GM12878 (cell line): Measurements from ENCODE around the gene ZBTB44. TPM values are rescaled to one million over a fixed set of nuclear protein-coding genes. Genes with fewer than 3 reads are reported as not detected.

Experiments
- ATF3 ChIP-seq: IDR thresholded peaks from 2 replicates; pipeline ENCODE4 v1.6.1; 2011; ENCODE audit warnings: low read depth, mild to moderate bottlenecking, low read length, moderate library complexity, borderline replicate concordance; ENCODE audit errors: extremely low read depth
- CEBPB ChIP-seq, 2 experiments: fragments of 150-350 bp in 1 of 2; IDR thresholded peaks; 2 replicates each; pipeline ENCODE4 v1.6.1; 2012 to 2014; ENCODE audit warnings: low read depth in 2 of 2, low read length in 2 of 2, borderline replicate concordance in 1 of 2, inconsistent platforms in 1 of 2
- FOXK2 ChIP-seq: fragments of 450-650 bp; IDR thresholded peaks from 2 replicates; pipeline ENCODE4 v1.6.1; 2017; ENCODE audit warnings: mild to moderate bottlenecking, moderate library complexity
- FOXM1 ChIP-seq: IDR thresholded peaks from 2 replicates; pipeline ENCODE4 v1.6.1; 2012; ENCODE audit warnings: low read depth, mild to moderate bottlenecking, inconsistent platforms, low read length, moderate library complexity
- HDAC6 ChIP-seq: fragments of 200-600 bp; sonication (generic); IDR thresholded peaks from one replicate; pipeline ENCODE4 v1.8.0; 2017; ENCODE audit warnings: antibody characterized with exemption; ENCODE audit not compliant: unreplicated experiment
- HSF1 ChIP-seq: fragments of 150-350 bp; IDR thresholded peaks from 2 replicates; pipeline ENCODE4 v1.6.1; 2014; ENCODE audit warnings: mild to moderate bottlenecking, low read depth, low read length
- JUNB ChIP-seq: IDR thresholded peaks from 2 replicates; pipeline ENCODE4 v1.6.1; 2016; ENCODE audit warnings: antibody characterized with exemption, mild to moderate bottlenecking
- MTA2 ChIP-seq: fragments of 450-650 bp; IDR thresholded peaks from 2 replicates; pipeline ENCODE4 v1.6.1; 2016; ENCODE audit warnings: low read depth, mild to moderate bottlenecking, moderate library complexity
- MYB ChIP-seq: fragments of 150-350 bp; IDR thresholded peaks from 2 replicates; pipeline ENCODE4 v1.6.1; 2014; ENCODE audit warnings: mild to moderate bottlenecking, low read depth, low read length, borderline replicate concordance
- NRF1 ChIP-seq: conservative IDR thresholded peaks from 2 replicates; pipeline ENCODE4 v1.6.1; 2011; ENCODE audit warnings: mild to moderate bottlenecking, low read depth, low read length, improper control_type of control experiment
- RAD21 ChIP-seq: IDR thresholded peaks from 2 replicates; pipeline ENCODE4 v1.6.1; 2011; ENCODE audit warnings: mild to moderate bottlenecking, low read depth, low read length, moderate library complexity; ENCODE audit not compliant: insufficient read depth
- SPI1 ChIP-seq: IDR thresholded peaks from 2 replicates; pipeline ENCODE4 v1.6.1; 2011; ENCODE audit warnings: low read depth, mild to moderate bottlenecking, low read length, moderate library complexity, borderline replicate concordance; ENCODE audit not compliant: insufficient read depth
- ZNF384 ChIP-seq: IDR thresholded peaks from 2 replicates; pipeline ENCODE4 v1.6.1; 2012; ENCODE audit warnings: low read depth, mild to moderate bottlenecking, low read length, improper control_type of control experiment, borderline replicate concordance
- polyA plus RNA-seq, 11 experiments: library from polyadenylated mRNA; depleted of rRNA in 4 of 11; unstranded in 6 of 11; stranded (reverse) in 5 of 11; fragments of >200 nt; fragmentation: Nextera tagmentation in 4 of 11; fragmentation: Illumina TruSeq in 1 of 11; extraction: Ambion mirVana in 4 of 11; extraction: Trizol in 1 of 11; gene quantifications; 1 replicate in 1 of 11; 2 replicates in 10 of 11; pipeline versions ENCODE4 v1.2.1 to v1.2.3, GENCODE V29; 2011 to 2016; ENCODE audit warnings: inconsistent platforms in 2 of 11, missing spikeins in 2 of 11, low read depth in 1 of 11
- total RNA-seq, 4 experiments: library from RNA; depleted of rRNA in 3 of 4; stranded (reverse); fragments of >200 nt in 3 of 4; fragmentation: Illumina TruSeq in 1 of 4; extraction: Trizol in 1 of 4; gene quantifications; 2 replicates each; pipeline versions ENCODE4 v1.2.1 to v1.2.3, GENCODE V29; 2013 to 2021
- TF ChIP-seq, protein P1 (sequence below): fragments of 450-650 bp; IDR thresholded peaks from 2 replicates; pipeline ENCODE4 v1.6.1; 2017; ENCODE audit warnings: mild to moderate bottlenecking, moderate library complexity
- TF ChIP-seq, protein P2 (sequence below): fragments of 150-350 bp; IDR thresholded peaks from 2 replicates; pipeline ENCODE4 v1.6.1; 2016; ENCODE audit warnings: low read depth, low read length
- TF ChIP-seq, protein P3 (sequence below): IDR thresholded peaks from 2 replicates; pipeline ENCODE4 v1.6.1; 2012; ENCODE audit warnings: low read depth, low read length, improper control_type of control experiment

Gene ZBTB44
- total and polyA plus RNA-seq, 10 of the 15 experiments (the other 5 are each of a cell fraction or from before 2014, with no cell fraction given): 2.8 to 38.2 (median 12.2) TPM

DNA sequence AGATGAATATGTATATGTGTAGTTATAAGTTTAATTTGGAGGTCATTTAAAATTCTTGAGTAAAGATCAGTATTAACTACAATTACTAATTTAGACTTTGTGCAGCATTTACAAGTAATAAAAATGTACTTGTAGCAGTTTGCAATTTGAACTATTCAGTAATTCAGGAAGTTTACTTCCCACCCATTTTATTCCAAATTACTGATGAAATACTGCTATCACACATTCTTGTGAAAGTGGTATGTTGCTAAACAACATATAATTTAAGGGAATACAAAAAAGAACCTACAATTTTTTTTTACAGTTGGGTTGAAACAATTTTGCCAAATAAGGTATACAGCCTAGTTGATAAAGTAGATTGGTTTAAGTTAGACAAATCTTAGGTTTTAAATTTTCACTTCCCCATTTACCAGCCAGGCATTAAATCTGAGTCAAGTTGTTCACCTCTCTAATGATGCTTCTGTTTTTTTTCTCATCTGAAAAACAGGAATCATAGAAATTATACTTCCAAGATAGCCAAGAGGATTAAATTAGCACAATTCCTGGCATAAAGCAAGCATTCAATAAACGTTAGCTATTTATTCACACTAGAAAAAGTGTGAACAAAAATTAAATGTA lies 45.3 kb downstream of the ZBTB44 start (continued):
- TF ChIP-seq, protein P1, sequence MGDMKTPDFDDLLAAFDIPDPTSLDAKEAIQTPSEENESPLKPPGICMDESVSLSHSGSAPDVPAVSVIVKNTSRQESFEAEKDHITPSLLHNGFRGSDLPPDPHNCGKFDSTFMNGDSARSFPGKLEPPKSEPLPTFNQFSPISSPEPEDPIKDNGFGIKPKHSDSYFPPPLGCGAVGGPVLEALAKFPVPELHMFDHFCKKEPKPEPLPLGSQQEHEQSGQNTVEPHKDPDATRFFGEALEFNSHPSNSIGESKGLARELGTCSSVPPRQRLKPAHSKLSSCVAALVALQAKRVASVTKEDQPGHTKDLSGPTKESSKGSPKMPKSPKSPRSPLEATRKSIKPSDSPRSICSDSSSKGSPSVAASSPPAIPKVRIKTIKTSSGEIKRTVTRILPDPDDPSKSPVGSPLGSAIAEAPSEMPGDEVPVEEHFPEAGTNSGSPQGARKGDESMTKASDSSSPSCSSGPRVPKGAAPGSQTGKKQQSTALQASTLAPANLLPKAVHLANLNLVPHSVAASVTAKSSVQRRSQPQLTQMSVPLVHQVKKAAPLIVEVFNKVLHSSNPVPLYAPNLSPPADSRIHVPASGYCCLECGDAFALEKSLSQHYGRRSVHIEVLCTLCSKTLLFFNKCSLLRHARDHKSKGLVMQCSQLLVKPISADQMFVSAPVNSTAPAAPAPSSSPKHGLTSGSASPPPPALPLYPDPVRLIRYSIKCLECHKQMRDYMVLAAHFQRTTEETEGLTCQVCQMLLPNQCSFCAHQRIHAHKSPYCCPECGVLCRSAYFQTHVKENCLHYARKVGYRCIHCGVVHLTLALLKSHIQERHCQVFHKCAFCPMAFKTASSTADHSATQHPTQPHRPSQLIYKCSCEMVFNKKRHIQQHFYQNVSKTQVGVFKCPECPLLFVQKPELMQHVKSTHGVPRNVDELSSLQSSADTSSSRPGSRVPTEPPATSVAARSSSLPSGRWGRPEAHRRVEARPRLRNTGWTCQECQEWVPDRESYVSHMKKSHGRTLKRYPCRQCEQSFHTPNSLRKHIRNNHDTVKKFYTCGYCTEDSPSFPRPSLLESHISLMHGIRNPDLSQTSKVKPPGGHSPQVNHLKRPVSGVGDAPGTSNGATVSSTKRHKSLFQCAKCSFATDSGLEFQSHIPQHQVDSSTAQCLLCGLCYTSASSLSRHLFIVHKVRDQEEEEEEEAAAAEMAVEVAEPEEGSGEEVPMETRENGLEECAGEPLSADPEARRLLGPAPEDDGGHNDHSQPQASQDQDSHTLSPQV: no peak
- TF ChIP-seq, protein P2, sequence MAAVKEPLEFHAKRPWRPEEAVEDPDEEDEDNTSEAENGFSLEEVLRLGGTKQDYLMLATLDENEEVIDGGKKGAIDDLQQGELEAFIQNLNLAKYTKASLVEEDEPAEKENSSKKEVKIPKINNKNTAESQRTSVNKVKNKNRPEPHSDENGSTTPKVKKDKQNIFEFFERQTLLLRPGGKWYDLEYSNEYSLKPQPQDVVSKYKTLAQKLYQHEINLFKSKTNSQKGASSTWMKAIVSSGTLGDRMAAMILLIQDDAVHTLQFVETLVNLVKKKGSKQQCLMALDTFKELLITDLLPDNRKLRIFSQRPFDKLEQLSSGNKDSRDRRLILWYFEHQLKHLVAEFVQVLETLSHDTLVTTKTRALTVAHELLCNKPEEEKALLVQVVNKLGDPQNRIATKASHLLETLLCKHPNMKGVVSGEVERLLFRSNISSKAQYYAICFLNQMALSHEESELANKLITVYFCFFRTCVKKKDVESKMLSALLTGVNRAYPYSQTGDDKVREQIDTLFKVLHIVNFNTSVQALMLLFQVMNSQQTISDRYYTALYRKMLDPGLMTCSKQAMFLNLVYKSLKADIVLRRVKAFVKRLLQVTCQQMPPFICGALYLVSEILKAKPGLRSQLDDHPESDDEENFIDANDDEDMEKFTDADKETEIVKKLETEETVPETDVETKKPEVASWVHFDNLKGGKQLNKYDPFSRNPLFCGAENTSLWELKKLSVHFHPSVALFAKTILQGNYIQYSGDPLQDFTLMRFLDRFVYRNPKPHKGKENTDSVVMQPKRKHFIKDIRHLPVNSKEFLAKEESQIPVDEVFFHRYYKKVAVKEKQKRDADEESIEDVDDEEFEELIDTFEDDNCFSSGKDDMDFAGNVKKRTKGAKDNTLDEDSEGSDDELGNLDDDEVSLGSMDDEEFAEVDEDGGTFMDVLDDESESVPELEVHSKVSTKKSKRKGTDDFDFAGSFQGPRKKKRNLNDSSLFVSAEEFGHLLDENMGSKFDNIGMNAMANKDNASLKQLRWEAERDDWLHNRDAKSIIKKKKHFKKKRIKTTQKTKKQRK: no peak
- TF ChIP-seq RAD21 (no peak), JUNB (peak; percentile 39), ZNF384 (peak; percentile 89), MYB (no peak), FOXK2 (no peak), FOXM1 (no peak), ATF3 (no peak), NRF1 (no peak), SPI1 (peak; percentile 96), MTA2 (peak; percentile 81), HSF1 (no peak), HDAC6 (no peak), CEBPB (IDR thresholded peaks at IDR 0.05; ENCODE audit: borderline replicate concordance in 1 of 2, low read depth in 2 of 2, low read length in 2 of 2) (no peak)
- TF ChIP-seq, protein P3, sequence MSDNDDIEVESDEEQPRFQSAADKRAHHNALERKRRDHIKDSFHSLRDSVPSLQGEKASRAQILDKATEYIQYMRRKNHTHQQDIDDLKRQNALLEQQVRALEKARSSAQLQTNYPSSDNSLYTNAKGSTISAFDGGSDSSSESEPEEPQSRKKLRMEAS: no peak
